ENCODE measurements around the gene ZBTB40.

- no peak for TF ChIP-seq EZH2 (IDR thresholded peaks at IDR 0.05; ENCODE audit: borderline replicate concordance, low read depth, low read length, poor library complexity, severe bottlenecking)
- no peak for TF ChIP-seq CTCF (conservative IDR thresholded peaks at IDR 0.05; ENCODE audit: low read depth, low read length)
Observed at GRCh38 chr1:22522221-22522743, 70.6 kb downstream of the ZBTB40 start.
